Effector memory CD4-positive, alpha-beta T cell (primary cell): ENCODE results near the gene TNIP2.
"Not testable (repeated sequence)": the region's sequence is repeated elsewhere in the genome, so short reads cannot be mapped to it uniquely, and the experiment has no call there.

Experiments
- DNase-seq, 3 donors: peaks; one replicate each; pipeline ENCODE4 v3.0.0-alpha.2; 2020
- H3K27ac ChIP-seq: 2 replicates; pipeline ENCODE4 v1.7.0; 2013; ENCODE audit warnings: mild to moderate bottlenecking, low read length, moderate library complexity; ENCODE audit not compliant: insufficient read depth, poor library complexity, severe bottlenecking
- H3K27me3 ChIP-seq: replicated peaks from 2 replicates; pipeline ENCODE4 v1.7.0; 2013; ENCODE audit warnings: mild to moderate bottlenecking, low read length; ENCODE audit not compliant: insufficient read depth, control insufficient read depth, poor library complexity, severe bottlenecking
- H3K36me3 ChIP-seq: 2 replicates; pipeline ENCODE4 v1.7.0; 2013; ENCODE audit warnings: mild to moderate bottlenecking, low read length, moderate library complexity; ENCODE audit not compliant: control insufficient read depth, insufficient read depth
- H3K4me1 ChIP-seq: 2 replicates; pipeline ENCODE4 v1.7.0; 2013; ENCODE audit warnings: low read length, mild to moderate bottlenecking; ENCODE audit not compliant: control insufficient read depth, insufficient read depth, poor library complexity, severe bottlenecking
- H3K4me3 ChIP-seq: 2 replicates; pipeline ENCODE4 v1.7.0; 2013; ENCODE audit warnings: low read length, low read depth, mild to moderate bottlenecking; ENCODE audit not compliant: insufficient read depth, poor library complexity, severe bottlenecking
- H3K9me3 ChIP-seq: 2 replicates; pipeline ENCODE4 v1.7.0; 2013; ENCODE audit warnings: mild to moderate bottlenecking, low read length, moderate library complexity; ENCODE audit not compliant: control insufficient read depth

TNIP2 gene

GRCh38 chr4:2732526-2732925 is 23.6 kb downstream of the TNIP2 start:
- no peak overlapping the region for H3K27ac ChIP-seq
- no peaks in the 10 kb centered on the region for H3K4me1 ChIP-seq
- H3K9me3 ChIP-seq: no peaks in the 10 kb centered on the region
- H3K36me3 ChIP-seq: peaks cover 35% of the 10 kb centered on the region
- DNase-seq: no peak
- H3K4me3 ChIP-seq: no peak overlapping the region
- no peaks in the 10 kb centered on the region for H3K27me3 ChIP-seq

- H3K27me3 ChIP-seq: no peaks in the 10 kb centered on the region
- peaks cover 35% of the 10 kb centered on the region for H3K36me3 ChIP-seq
- H3K27ac ChIP-seq: no peak overlapping the region
- H3K4me3 ChIP-seq: no peak overlapping the region
- no peaks in the 10 kb centered on the region for H3K9me3 ChIP-seq
- DNase-seq: no peak
- H3K4me1 ChIP-seq: no peaks in the 10 kb centered on the region
Observed at GRCh38 chr4:2731907-2732317, 24.2 kb downstream of the TNIP2 start.

GRCh38 chr4:2729533-2729875 is 26.6 kb downstream of the TNIP2 start:
- H3K4me1 ChIP-seq: no peaks in the 10 kb centered on the region
- no peak for DNase-seq
- H3K4me3 ChIP-seq: no peak overlapping the region
- peaks cover 35% of the 10 kb centered on the region for H3K36me3 ChIP-seq
- H3K9me3 ChIP-seq: no peaks in the 10 kb centered on the region
- H3K27me3 ChIP-seq: no peaks in the 10 kb centered on the region
- H3K27ac ChIP-seq: no peak overlapping the region

DNA sequence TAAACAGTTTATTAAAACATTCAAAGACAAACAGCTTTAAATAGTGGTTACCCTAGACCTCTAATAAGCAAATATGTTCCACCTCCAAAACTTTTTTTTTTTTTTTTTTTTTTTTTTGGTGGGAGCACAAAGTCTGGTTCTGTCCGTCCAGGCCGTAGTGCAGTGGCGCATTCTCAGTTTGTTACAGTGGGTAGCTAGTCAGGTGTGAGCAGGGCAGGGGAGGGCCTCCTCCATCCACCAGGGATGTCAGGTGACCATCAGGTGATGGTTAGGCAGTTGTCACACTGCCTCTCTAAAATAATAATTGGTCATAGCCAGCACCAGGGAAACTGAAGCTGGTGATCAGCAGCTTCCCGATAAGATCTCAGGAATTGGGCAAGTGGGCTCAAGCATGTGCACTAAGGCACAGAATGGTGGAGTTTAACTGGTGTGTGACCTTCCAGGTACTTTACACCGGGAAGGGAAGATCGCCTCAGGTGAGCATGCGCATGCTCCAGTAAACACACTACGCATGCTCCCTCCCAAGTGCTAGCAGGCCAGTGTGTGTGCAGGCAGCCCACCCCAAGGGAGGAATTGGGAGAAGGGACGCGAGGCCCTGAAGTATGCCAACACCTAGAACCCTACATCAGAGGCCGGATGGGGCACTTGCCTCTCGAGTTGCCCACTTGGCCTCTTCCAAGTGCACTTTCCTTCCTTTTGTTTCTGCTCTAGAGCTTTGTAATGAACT is 27.2 kb downstream of the TNIP2 start:
- Histone ChIP-seq H3K36me3 (peaks cover 30% of the 10 kb centered on the region), H3K4me3 (no peak overlapping the region), H3K27me3 (no peaks in the 10 kb centered on the region), H3K27ac (no peak overlapping the region), H3K4me1 (no peaks in the 10 kb centered on the region), H3K9me3 (no peaks in the 10 kb centered on the region)
- no peak for DNase-seq

DNA sequence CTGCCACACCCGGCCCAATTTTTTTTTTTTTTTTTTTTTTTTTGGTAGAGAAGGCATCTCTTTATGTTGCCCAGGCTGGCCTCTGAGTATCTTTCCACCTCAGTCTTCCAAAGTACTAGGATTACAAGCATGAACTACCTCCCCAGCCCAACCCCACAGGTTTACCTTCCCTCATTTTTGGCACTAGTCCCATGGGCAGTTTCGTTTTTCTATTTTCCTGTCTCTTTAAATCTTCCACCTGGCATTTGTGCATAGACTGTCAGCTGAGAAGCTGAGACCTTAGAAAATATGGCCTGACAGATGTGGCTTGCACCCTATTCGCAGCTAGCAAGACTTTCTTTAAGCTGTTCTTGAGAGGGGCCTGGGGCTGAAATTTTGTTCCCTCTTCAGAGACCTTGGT is 27.9 kb downstream of the TNIP2 start:
- Histone ChIP-seq H3K27ac (no peak overlapping the region), H3K36me3 (peaks cover 23% of the 10 kb centered on the region), H3K4me3 (no peak overlapping the region), H3K9me3 (no peaks in the 10 kb centered on the region), H3K27me3 (no peaks in the 10 kb centered on the region), H3K4me1 (no peaks in the 10 kb centered on the region)
- no peak for DNase-seq

GRCh38 chr4:2726881-2727280 is 29.3 kb downstream of the TNIP2 start:
- H3K9me3 ChIP-seq, H3K27me3 ChIP-seq, H3K4me3 ChIP-seq, H3K4me1 ChIP-seq, DNase-seq, H3K27ac ChIP-seq, H3K36me3 ChIP-seq: not testable (repeated sequence)

- Histone ChIP-seq H3K4me3 (no peak overlapping the region), H3K36me3 (peaks cover 12% of the 10 kb centered on the region), H3K4me1 (no peaks in the 10 kb centered on the region), H3K9me3 (no peaks in the 10 kb centered on the region), H3K27ac (no peak overlapping the region), H3K27me3 (no peaks in the 10 kb centered on the region)
- no peak for DNase-seq
Observed at GRCh38 chr4:2725380-2725779, 30.8 kb downstream of the TNIP2 start.

DNA sequence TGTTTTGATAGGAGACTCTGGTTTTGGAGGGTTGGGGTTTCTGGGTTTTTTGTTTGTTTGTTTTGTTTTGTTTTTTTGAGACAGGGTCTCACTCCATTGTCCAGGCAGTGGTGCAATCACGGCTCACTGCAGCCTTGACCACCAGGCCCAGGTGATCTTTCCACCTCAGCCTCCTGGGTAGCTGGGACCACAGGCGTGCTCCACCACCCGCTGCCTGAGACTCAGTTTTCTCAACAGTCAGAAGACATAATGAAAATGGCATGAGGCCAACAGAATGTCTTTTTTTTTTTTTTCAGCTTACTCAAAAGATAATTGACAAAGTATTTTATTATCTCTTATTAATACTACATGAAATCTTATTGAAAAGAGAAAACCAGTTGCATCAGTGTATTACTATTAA is 32.4 kb downstream of the TNIP2 start:
- Histone ChIP-seq H3K27ac (no peak overlapping the region), H3K9me3 (no peaks in the 10 kb centered on the region), H3K4me1 (no peaks in the 10 kb centered on the region), H3K4me3 (no peak overlapping the region), H3K27me3 (no peaks in the 10 kb centered on the region), H3K36me3 (peaks cover 16% of the 10 kb centered on the region)
- DNase-seq: no peak

DNA sequence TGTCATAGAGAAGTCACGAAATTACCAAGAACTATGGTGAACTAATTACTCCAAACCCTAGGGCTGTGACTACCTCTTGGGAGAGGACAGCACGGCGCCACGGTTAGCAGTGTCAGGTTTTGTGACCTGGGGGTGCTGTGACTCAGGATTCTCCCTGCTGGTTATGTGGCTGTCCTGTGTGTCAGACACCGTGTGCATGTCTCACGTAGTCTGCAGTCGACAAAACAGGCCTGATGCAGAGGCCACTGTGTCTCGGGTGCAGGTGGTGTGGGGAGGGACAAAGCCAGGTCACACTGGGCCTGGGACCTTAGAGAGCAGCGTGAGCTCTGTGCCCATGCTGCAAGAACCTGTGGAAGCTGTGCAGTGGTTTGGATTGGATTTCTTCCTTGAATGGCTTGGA is 34.1 kb downstream of the TNIP2 start:
- Histone ChIP-seq H3K27ac (no peak overlapping the region), H3K36me3 (peaks cover 27% of the 10 kb centered on the region), H3K4me3 (no peak overlapping the region), H3K9me3 (no peaks in the 10 kb centered on the region), H3K27me3 (no peaks in the 10 kb centered on the region), H3K4me1 (no peaks in the 10 kb centered on the region)
- DNase-seq: no peak

DNA sequence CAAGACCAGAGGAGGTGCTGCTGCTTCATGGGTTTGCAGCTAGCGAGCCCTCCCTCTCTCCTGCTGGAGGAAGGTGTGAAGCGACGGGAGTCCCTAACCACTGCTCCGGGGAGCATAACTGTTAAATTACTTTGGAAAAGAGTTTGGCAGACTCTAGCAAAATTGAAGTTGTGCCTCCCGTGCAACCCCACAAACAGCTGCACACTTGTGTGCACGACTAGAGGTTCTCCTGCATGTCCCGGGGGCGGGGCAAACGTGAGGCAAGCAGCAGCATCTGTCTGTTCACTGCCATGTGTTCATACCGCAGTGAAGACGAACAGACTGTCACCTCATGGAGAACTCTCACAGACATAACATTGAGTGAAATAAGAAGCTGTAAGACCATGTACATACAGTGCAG is 34.5 kb downstream of the TNIP2 start:
- Histone ChIP-seq H3K4me3 (no peak overlapping the region), H3K27me3 (no peaks in the 10 kb centered on the region), H3K27ac (no peak overlapping the region), H3K4me1 (no peaks in the 10 kb centered on the region), H3K36me3 (peaks cover 28% of the 10 kb centered on the region), H3K9me3 (no peaks in the 10 kb centered on the region)
- no peak for DNase-seq
